Superior temporal gyrus (tissue), 1 donor: ENCODE data around the gene GREB1.

Experiments
- DNase-seq: peaks from one replicate; pipeline ENCODE4 v3.0.0-alpha.2; 2016; ENCODE audit errors: extremely low spot score

Gene GREB1

DNA sequence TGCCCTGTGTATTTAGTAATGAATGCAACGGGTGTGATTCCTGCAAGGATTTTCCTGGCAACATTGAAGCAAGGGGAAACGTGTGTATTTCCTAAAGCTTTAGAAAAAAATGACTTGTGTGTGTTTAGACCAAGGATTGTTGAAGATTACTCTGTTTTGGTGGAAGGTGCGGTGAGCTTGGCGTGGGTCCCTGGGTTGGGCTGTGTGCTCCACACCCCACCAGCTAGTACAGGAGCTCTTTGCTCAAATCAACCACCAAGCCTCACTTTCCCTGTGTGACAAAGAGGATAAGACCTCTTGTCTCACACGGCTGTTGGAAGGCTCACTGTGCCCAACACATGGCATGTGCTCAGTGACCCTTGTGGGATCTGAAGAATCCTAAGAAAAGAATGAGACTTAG is 21.4 kb upstream of the GREB1 start:
- DNase-seq, result no peak

DNA sequence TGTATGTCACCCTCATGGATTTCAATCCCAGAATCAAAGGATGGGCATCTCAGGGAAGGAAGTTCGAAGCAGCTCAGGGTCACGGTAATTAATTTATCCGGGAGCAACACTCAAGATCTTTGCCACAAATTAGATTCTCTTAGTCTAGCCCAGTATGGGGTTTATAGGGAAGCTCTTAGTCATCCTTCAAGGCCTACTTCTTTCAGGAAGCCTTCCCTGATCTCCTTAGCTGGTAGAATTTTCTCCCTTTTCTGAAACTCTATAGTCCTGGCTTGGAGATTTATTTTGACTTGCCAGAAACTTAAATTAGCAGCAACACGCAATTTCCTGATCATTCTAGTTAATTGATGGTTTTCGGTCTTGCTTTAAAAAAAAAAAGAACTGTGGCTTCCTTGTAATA is 20.5 kb upstream of the GREB1 start:
- DNase-seq, result no peak

DNA sequence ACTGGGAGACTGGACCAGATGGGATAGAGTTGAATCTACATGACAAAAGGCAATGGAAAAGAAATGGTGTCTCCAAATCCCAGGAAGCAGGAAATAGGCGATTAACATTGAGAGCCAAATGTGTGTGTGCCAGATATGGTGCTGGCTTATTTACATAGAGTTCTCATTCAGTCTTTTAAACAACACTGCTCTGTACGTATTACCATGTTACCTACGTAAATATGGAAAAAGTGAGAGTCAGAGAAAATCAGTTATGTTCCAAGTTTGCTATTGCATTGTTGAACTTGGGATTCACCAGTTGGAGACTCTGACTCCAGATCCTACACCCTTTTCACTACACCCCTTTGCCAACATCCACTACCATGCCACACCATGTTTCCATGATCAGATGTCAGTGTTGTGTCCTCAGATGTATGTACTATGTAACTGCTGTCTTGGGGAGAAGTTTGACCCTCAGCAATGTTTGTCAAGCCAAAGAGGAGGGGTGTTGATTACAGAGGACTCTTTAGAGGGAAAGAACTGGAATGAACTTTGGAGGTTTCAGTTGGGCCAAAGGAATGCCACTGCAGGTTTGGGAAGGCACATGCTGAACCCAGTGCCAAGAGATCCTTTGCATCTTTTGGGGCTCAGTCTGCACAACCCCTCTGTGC is 19.6 kb upstream of the GREB1 start:
- no peak for DNase-seq

DNA sequence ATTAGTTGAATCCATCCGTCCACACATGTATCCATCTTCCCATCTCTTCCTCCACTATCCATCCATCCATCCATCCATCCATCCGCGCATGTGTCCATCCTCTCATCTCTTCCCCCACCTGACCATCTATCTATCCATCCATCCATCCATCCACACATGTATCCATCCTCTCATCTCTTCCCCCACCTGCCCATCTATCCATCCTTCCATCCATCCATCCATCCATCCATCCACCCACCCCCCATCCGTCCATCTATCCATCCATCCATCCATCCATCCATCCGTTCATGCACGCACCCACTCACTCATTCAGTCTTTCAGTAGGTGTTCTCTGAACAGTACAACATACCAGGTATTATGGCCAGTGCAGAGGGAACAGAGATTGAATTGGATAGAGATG is 18.9 kb upstream of the GREB1 start:
- DNase-seq, result no peak

DNA sequence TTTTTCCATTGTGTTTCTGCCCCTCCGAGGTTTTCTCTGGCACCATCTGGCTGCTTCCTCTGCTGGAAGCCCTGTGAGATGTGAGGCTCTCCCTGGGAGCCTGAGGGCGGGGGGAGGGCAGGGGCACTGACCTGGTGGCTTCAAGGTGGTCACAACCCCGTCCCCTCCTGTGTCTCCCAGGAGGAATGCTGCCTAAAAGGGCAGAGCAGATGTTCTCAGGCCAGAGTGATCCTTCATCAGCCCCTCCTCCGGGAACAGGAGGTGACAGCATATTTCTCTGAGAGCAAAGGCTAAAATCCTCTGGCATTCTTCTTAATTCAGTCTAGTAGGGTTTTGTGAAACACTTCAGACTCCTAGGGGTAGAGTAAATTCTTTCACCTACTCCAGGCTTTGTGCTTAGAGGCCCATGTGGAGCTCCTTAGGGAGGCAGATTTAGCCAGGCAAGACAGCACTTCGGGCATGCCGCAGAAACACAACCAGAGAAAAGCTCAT is 18.3 kb upstream of the GREB1 start:
- DNase-seq, result no peak

GRCh38 chr2:11516984-11517648 is 16.7 kb upstream of the GREB1 start:
- DNase-seq, result no peak

- DNase-seq, result no peak
Measured at GRCh38 chr2:11517906-11518305, 15.9 kb upstream of the GREB1 start.

GRCh38 chr2:11520092-11520693 is 13.7 kb upstream of the GREB1 start:
- DNase-seq, result no peak

DNA sequence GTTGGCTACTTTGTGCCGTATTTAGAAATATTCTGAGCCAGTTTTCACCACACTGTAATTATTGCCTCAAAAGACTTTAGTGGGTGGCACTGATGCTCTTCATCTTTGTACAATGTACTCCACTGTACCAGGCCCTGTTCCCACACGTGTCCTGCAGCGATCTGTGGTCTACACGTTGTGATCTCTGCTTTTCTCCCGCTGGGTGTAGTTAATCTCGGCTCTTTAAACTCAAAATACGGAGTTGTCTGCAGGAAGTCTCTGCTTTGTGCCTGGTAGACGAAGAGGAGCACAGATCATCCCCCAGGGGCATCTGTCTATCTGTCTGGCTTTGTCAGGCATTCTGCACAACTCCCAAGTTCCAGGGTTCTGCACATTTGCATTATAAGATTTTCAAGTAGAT is 12.1 kb upstream of the GREB1 start:
- no peak for DNase-seq

GRCh38 chr2:11524470-11524869 is 9.4 kb upstream of the GREB1 start:
- DNase-seq, result no peak

DNA sequence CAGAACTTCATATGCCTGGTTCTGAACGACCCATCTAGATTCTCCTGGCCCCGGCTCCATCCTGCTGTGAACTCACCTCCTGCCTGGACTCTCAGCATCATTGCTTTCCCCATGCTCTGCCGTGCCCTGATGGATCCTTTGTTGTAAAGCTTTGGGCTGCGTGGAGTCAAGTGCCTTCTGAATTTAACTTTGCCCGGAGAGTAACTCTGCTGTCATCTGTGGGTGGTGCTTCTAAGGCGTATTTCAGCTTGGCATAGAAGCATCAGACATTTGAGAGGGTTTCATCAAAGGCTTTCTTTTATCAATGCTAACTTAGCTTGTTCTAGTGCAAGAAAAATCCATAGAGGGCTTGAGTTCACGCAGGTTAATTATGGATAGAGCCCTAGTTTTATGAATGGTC is 8.1 kb upstream of the GREB1 start:
- DNase-seq, result no peak

GRCh38 chr2:11527001-11527400 is 6.8 kb upstream of the GREB1 start:
- no peak for DNase-seq

- no peak for DNase-seq
Measured at GRCh38 chr2:11528228-11528627, 5.6 kb upstream of the GREB1 start.

GRCh38 chr2:11530864-11531465 is 2.9 kb upstream of the GREB1 start:
- DNase-seq, result no peak

- DNase-seq, result no peak
Measured at GRCh38 chr2:11532416-11533055, 1.3 kb upstream of the GREB1 start.

DNA sequence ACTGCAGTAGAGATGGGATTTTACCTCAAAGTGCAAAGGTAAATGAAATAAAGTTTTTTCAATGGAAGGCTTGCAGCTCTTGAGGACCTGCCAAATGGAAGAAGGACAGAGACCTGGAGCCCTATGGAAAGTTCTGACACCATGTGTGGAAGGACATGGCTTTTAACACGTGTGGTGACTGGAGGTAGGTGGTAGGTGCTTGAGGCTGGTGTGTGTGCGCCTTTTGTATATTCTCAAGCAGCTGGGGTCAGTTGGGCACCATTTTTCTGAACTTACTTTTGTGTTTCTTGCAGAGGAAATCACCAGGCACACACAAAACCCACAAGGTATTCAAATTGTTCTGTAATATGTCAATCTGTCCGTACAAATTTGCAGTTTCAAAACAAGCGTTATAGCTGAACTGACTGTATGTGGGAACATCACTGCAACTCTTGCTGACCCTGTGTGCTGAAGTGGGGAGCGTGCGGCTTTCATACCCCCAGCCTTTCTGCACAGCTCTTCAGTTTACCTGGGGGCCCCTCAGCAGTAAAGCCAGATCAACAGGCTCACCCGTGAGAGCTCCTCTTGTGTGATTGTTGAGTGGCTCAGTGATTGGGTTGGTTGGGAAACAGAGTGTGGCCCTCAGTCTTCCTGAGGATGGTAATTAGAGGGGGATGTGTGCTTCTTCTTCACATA is 363 bp downstream of the GREB1 start:
- DNase-seq, result no peak

DNA sequence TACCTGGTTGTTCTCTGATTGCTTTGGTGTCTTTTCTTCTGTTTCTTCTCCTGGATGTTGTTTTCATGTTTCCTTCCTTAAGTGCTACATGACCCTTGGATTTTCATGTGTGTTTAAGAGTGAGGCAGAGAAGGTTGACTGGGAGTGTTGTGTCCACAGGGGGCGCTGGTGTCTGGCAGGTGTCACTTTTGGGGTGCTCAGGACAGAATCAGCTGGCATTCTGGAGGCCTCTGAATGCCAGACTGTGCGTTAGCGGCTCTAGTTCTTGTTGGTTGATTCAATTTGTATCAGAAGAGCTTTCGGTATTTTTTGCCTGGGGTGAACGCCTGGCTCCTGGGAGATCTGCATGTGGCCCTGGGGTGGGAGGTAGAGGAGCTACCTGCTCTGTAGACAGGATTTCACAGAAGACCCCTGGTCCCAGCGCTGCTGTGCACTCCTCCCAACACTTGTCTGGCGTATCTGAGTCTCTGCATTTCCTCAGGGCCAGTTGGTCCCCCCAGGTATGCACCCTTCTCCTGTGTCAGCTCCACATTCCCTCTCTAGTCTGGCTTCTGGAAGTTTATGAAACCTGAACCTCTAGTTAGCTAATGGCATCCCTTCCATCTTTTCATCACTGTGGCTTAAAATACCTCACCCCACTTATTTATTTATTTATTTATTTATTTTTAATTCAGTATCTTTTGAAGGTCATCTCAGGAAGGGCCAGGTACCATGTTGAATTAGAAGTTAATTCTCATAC is 1.1 kb downstream of the GREB1 start:
- DNase-seq, result no peak

- DNase-seq, result no peak
Measured at GRCh38 chr2:11535899-11536344, 2.1 kb downstream of the GREB1 start.

DNA sequence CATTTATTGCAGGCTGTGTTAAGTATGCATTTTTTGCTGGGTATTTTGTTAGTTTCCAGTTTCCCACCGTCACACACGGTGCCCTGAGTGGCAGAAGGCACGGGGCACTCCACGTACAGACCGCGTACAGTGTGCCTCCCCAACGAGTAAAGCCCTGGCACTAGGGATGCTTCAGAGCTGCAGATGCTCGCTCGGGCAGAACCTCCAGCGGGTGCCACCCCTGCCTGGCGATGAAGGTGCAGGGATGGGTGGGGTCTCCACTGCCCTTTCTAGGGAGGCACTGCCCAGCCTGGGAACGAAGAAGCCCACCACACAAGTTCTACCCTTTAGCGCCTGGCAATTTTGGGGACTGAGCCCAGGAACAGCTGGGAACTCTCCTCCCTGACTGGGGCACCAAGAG is 4.1 kb downstream of the GREB1 start:
- no peak for DNase-seq

GRCh38 chr2:11539317-11540147 is 5.7 kb downstream of the GREB1 start:
- DNase-seq, result no peak
